ENCODE data around the gene ABCC3.

The ABCC3 gene

DNA sequence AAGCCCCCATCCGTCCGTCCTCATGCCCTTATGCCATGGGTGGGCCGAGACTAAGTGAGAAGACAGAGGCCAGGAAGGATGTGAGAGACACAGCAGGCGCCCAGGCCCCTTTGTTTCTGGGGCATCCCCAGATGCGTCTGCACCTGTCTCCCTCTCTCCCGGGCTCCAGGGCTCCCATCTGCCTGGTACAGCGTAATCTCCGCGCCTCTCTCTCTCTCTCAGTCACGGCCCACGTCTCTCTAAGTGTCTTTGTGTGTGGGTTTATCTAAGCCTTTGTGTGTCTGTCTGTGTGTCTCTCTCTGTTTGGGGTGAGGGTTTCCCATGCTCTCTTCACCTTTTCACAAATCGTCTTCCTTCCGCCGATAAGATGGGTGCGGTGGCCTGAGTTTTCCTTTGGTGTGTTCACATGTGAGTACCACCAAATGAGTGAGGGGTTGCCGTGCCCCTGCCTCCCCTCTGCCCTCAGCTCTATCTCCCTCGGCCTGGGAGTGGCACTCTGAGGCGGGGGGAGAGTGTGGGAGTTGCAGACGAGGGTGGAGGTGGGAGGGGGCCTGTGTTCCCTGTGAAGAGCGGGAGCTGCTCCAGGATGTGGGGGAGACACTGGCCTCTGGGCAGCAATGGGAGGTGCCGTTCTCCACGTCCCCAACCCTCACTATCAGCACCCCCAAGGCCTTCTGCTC, 25.8 kb upstream of the ABCC3 start:
- DNase-seq, result no peak

- DNase-seq, result no peak
Measured at GRCh38 chr17:50609380-50610074, 25.2 kb upstream of the ABCC3 start.

DNA sequence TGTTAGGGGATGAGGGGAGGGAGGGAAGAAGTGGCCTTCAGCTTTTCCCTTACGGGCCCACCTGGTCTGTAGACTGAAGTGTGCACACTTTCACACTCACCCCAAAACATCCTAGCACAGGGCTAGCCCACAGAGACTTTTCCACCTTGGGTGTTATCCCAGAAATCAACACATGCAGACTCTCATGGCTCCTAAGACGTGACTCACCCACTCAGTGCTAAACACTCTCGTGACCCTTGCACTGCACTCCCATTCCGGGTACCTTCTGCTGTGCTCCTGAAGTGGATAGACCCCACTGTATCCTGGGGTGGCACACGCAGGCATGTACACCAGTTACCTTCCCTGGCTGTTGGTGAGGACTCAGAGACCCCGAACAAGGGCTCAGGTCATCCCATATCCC, 23.0 kb upstream of the ABCC3 start:
- no peak for DNase-seq

DNA sequence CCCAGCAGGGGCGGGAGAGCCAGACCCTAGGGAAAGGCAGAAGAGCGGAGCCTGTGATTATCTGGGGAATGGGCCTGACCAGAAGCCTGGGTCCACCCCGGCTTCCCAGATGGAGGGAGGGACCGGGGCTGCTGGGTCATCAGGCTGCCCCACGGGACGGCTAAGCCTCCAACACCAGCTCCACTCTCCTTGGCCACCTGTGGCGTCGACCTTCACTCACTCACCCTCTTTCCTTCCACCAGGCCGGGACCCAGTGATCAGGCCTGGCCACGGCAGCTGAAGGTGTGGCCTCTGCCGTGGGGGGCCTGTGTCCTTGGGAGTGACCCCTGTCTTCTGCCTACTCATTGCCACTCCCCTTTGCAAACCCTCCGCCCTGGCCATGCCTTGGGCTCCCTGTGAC, 22.4 kb upstream of the ABCC3 start:
- no peak for DNase-seq

DNA sequence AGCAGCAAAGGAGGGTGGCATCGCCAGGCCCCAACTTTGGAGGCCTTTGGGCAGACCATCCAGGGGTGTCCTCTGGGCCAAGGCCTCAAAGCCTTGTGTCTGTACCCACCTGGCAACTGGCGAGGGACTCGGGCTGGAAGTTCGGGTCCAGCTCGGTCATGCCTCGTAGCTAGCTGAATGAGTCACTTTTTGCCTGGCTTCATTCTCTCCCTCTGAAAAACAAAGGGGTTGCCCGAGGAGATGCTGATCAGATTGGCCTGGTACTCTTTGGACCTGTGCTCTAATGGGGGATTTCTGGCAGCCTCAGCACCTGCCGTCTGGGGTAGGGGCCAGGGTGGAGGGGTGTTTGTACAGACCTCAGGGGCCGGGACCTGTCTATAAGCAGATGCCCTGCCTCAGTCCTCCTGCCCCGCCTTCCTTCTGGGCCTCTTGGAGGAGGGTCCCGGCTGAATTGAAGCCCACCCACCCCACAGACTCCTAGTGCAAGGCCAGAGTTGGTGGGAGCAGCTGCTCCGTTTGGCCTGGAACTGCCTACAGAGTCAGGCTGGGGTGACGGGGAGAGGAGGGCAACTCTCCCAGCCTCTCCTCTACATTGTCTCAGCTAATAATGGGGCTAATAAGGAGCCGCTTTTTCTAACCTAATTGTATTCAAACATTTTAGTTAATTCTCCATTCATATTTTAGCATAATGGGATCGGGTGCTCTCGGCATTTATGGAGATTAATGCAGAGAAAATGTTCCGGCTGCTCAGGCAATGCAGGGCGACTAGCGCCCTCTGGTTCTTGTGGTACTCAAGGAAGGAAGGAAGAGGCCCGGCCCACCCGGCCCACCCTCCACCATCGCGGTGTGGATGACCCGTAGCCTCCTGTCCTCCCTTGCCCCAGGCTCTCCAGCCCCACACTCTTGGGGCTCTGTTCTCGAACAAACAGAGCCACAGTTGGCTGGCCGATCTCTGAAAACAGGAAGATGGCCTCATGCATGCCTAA, 21.4 kb upstream of the ABCC3 start:
- DNase-seq, result no peak

- no peak for DNase-seq
Measured at GRCh38 chr17:50614471-50615051, 20.1 kb upstream of the ABCC3 start.

GRCh38 chr17:50615828-50616227, 18.9 kb upstream of the ABCC3 start:
- no peak for DNase-seq

- DNase-seq, result no peak
Measured at GRCh38 chr17:50618300-50618699, 16.4 kb upstream of the ABCC3 start.

DNA sequence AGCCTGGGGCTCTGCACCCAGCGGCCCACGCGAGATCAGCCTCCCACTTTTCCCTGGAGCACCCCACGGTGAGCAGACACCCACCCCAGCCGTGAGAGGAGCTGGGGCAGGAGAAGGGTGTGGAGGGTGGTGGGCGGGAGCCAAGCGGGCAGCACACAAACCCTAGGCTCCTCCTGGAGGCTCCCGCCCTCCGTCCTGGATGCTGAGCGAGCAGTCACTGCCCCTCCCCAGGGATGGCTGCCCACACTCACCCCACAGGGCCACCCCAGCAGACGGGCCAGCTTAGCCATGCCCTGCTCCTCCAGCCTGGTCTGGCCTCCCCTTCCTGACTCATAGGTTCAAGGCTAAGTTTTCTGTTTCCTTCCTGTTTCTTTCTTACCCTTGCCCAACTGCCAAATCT, 15.7 kb upstream of the ABCC3 start:
- DNase-seq, result no peak

DNA sequence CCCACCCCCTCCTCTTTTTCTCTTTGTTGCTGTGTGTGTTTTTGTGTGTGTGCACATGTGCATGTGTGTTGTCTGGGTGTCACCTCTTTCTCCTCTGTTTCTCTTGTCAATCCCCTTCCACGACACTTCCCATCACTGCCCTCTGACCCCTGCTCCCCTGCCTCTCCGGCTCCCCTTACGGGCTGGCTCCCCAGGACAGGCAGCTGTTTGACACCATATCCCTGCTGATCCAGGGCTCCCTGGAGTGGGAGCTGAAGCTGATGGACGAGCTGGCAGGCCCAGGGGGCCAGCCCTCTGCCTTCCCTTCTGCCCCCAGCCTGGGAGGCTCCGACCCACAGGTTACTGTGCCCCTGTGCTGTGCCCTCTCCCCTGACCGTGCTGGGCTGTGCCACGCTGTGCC, 15.2 kb upstream of the ABCC3 start:
- no peak for DNase-seq

DNA sequence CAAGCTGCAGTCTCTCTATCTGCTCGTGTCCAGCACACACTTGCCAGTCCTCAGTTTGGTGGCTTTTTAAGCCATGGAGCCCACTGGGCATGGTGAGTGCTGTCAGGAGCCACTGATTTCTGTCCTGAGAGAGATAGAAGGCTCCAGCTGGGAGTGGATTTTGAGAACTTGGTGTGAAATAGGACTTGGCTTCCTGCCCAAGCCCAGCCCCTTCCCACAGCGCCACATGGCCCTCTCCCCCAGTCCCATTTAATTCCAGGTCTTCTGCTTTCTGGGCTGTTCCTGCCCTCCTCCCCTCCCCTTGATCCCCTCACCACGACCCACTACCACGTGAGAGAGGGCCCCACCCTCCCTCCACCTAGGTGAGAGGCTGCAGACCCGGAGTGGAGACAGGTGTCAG, 14.4 kb upstream of the ABCC3 start:
- no peak for DNase-seq

- no peak for DNase-seq
Measured at GRCh38 chr17:50620858-50621257, 13.8 kb upstream of the ABCC3 start.

DNA sequence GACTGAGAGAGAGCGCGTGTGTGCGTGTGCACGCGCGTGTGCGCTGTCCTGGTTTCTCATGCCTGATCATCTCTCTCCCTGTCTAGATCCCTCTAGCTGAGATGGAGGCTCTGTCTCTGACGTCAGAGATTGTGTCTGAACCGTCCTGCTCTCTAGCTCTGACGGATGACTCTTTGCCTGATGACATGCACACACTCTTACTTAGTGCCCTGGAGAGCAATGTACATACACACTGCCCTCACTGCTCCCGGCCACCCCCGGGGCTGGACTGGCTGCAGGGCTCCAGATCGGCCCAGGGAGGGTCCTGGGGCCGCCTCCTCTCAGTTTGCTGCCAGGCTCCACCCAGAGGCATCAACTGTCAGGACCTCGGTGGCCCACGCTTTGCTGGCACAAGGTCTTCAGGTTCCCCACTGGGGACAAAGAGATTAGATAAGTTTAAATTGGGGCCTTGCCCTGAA, 13.1 kb upstream of the ABCC3 start:
- DNase-seq, result no peak

GRCh38 chr17:50624321-50624934, 10.3 kb upstream of the ABCC3 start:
- no peak for DNase-seq

GRCh38 chr17:50625032-50625871, 9.4 kb upstream of the ABCC3 start:
- no peak for DNase-seq

DNA sequence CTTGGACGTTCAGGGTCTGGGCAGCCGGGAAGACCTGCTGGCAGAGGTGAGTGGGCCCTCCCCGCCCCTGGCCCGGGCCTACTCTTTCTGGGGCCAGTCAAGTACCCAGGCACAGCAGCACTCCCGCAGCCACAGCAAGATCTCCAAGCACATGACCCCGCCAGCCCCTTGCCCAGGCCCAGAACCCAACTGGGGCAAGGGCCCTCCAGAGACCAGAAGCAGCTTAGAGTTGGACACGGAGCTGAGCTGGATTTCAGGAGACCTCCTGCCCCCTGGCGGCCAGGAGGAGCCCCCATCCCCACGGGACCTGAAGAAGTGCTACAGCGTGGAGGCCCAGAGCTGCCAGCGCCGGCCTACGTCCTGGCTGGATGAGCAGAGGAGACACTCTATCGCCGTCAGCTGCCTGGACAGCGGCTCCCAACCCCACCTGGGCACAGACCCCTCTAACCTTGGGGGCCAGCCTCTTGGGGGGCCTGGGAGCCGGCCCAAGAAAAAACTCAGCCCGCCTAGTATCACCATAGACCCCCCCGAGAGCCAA, 8.6 kb upstream of the ABCC3 start:
- peak; percentile 78 for DNase-seq

GRCh38 chr17:50627036-50627781, 7.5 kb upstream of the ABCC3 start:
- DNase-seq, result no peak

DNA sequence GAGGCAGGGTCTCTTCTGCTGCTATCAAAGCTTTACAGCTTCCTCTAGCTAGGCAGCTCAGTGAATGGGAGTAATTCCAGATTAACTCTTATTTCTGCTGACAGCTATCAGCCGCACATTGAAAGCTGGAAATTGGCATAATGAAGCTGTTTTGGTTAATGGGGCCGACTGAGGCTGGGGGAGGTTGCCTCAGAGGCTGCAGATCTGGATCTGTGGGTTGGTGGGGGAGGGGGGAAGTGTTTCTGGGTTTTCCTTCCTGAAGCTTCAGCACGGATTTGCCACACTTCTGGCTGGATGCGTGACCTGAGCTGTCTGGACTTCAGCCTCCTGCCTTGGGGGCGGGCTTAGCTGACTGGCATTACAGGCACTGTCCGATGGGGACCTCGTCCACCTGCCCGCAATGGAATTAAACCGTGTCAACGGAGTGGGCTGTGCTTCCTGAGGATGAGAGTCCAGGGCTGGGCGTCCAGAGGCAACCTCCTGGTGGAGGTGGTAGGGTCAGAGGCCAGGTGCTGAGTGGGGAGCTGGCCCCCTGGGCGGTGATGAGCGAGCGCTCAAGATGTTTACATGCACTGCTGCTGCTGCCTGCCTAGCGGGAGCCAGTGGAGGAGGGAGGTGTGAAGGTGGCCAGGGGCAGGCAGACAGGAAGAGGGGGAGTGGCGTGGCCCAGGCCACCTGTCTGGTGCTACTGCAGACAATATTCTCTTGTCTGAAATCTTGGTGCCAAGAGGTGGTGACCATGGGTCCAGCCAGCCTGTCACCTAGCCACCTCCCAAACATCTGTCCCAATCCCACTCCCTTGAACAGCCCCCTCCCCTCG, 6.7 kb upstream of the ABCC3 start:
- DNase-seq, result no peak

DNA sequence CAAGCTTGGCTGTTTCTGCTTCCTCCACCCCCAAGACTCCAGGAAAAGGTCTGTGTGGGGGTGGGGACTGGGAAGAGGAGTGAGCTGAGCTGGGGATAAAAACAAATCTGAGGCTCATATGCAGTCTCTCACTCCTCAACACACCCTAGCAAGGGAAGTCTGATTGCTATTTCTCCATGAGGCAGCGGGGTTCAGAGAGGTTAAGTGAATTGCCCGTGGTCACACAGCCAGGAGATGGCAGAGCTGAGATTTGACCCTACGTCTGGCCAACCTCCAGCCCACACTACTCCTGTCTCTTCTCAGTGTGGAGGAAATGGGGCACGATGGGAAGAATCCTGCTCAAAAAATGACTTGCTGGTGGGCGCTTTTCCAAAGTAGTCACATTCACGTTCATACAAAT, 4.8 kb upstream of the ABCC3 start:
- no peak for DNase-seq
